BJ (cell line): ENCODE measurements around the gene SNCB. TPM values are rescaled to one million over a fixed set of nuclear protein-coding genes. Genes with fewer than 3 reads are reported as not detected.

Experiments used
- CTCF ChIA-PET: fragments of 350-600 bp; formaldehyde crosslinking; extraction: SDS; loops from one replicate; lab custom pipeline; 2021; ENCODE audit warnings: antibody characterized with exemption, inconsistent platforms; lab: Yijun Ruan, JAX
- POLR2A ChIA-PET: fragments of 300-600 bp; sonication (Branson Sonifier 250); formaldehyde crosslinking; extraction: SDS; loops from one replicate; lab custom pipeline; 2021; ENCODE audit warnings: antibody characterized with exemption; lab: Charles Lee
- DNase-seq: peaks from one replicate; pipeline ENCODE4 v3.0.0-alpha.2; 2011; ENCODE audit warnings: low read depth
- H3K27me3 ChIP-seq: 2 replicates; pipeline ENCODE4 v1.6.0; 2011; ENCODE audit warnings: low read length; ENCODE audit not compliant: control insufficient read depth, insufficient read depth
- H3K36me3 ChIP-seq: 2 replicates; pipeline ENCODE4 v1.5.1; 2011; ENCODE audit warnings: low read length; ENCODE audit not compliant: control insufficient read depth, insufficient read depth
- H3K4me3 ChIP-seq: 2 replicates; pipeline ENCODE4 v1.5.1; 2011; ENCODE audit warnings: low read depth, mild to moderate bottlenecking, control low read depth, low read length
- polyA plus RNA-seq: library from polyadenylated mRNA; depleted of rRNA; stranded (reverse); fragments of >200 nt; gene quantifications from 2 replicates; pipeline ENCODE4 v1.2.3, GENCODE V29; 2011
- TF ChIP-seq, protein P1 (sequence below): IDR thresholded peaks from 2 replicates; pipeline ENCODE4 v1.5.1; 2011; ENCODE audit warnings: low read depth, mild to moderate bottlenecking, control low read depth, inconsistent platforms, low read length, moderate library complexity; ENCODE audit not compliant: insufficient read depth

The SNCB gene
- polyA plus RNA-seq, 1 experiment = not detected

GRCh38 chr5:176639208-176639607 is 8.9 kb upstream of the SNCB start:
- H3K36me3 ChIP-seq = no peaks in the 10 kb centered on the region
- no peak overlapping the region for H3K4me3 ChIP-seq
- CTCF ChIA-PET = no interaction called here
- DNase-seq = no peak
- TF ChIP-seq, protein P1, sequence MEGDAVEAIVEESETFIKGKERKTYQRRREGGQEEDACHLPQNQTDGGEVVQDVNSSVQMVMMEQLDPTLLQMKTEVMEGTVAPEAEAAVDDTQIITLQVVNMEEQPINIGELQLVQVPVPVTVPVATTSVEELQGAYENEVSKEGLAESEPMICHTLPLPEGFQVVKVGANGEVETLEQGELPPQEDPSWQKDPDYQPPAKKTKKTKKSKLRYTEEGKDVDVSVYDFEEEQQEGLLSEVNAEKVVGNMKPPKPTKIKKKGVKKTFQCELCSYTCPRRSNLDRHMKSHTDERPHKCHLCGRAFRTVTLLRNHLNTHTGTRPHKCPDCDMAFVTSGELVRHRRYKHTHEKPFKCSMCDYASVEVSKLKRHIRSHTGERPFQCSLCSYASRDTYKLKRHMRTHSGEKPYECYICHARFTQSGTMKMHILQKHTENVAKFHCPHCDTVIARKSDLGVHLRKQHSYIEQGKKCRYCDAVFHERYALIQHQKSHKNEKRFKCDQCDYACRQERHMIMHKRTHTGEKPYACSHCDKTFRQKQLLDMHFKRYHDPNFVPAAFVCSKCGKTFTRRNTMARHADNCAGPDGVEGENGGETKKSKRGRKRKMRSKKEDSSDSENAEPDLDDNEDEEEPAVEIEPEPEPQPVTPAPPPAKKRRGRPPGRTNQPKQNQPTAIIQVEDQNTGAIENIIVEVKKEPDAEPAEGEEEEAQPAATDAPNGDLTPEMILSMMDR = no peak
- POLR2A ChIA-PET = no interaction called here
- peaks cover 15% of the 10 kb centered on the region for H3K27me3 ChIP-seq

DNA sequence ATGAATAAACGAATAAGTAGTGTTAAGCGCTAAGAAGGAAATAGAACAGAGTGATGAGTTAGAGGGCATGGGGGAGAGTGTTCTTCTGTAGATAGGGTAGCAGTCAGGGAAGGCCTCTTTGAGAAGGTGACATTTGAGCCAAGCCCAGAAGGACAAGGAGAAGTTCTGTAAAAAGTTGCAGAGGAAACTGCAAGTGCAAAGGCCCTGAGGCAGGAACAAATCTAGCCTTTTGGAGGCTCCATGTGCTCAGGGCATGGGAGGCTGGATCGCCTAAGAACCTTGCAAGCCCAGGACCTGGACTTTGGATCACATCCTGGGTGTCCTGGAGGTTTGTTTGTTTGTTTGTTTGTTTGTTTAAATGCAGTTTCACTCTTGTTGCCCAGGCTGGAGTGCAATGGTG is 8.1 kb upstream of the SNCB start:
- CTCF ChIA-PET = no interaction called here
- H3K4me3 ChIP-seq = no peak overlapping the region
- POLR2A ChIA-PET = interaction anchor here (0.6 kb wide), 1 partner anchor 101 kb away, joined by 3 read pairs; the partner anchor contains the start of gene RNF44
- no peaks in the 10 kb centered on the region for H3K36me3 ChIP-seq
- peaks cover 18% of the 10 kb centered on the region for H3K27me3 ChIP-seq
- TF ChIP-seq, protein P1 = no peak
- no peak for DNase-seq

DNA sequence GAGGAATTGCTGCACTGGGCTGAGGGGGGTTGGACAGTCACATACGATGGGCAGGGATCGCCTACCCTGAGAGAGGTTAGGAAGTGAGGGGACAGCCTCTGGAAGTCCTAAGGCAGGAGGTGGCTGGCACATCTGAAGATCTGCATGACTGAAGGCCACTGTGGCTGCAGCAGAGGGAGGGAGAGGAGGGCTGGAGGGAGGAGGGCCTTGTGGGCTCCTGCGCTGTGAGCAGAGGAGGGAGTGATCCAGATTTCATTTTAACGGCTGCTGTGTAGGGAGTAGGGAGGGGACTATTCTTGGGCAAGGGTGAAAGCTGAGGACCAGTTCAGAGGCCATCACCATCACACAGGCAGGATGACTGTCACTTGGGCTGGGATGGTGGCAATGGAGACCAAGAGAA is 7.2 kb upstream of the SNCB start:
- H3K27me3 ChIP-seq = peaks cover 22% of the 10 kb centered on the region
- CTCF ChIA-PET = no interaction called here
- H3K4me3 ChIP-seq = no peak overlapping the region
- H3K36me3 ChIP-seq = no peaks in the 10 kb centered on the region
- POLR2A ChIA-PET = no interaction called here
- no peak for DNase-seq
- TF ChIP-seq, protein P1 = no peak

GRCh38 chr5:176636426-176636825 is 6.1 kb upstream of the SNCB start:
- DNase-seq = no peak
- Histone ChIP-seq H3K36me3 (no peaks in the 10 kb centered on the region), H3K27me3 (peaks cover 29% of the 10 kb centered on the region), H3K4me3 (no peak overlapping the region)
- POLR2A ChIA-PET = no interaction called here
- CTCF ChIA-PET = no interaction called here
- TF ChIP-seq, protein P1 = no peak

DNA sequence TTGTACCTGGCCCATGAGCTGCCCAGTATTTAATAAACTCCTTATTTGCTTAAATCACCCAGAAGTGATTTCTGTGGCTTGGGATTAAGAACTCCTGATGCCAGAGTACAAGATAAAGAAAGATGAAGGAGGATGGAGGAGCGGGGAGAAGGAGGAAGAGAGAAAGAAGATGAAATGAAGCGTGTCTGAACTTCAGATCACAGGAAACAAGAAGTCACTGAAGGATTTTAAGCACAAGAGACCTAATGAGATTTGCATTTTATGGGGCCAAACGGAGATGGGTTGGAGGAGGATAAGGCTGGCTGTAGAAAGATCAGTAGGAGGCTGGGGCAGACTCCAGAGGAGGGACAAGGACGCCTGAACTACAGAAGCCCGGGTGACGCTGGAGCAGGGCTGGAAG is 3.3 kb upstream of the SNCB start:
- ChIA-PET CTCF (interaction anchor here (0.8 kb wide), 1 partner anchor 32 kb away, joined by 3 read pairs; no protein-coding TSS in a partner anchor), POLR2A (no interaction called here)
- H3K27me3 ChIP-seq = peaks cover 47% of the 10 kb centered on the region
- TF ChIP-seq, protein P1 = no peak
- H3K4me3 ChIP-seq = no peak overlapping the region
- no peaks in the 10 kb centered on the region for H3K36me3 ChIP-seq
- no peak for DNase-seq
